Middle frontal gyrus (tissue), 1 donor: Measurements from ENCODE around the gene TAB2.
"Not testable (repeated sequence)": the region's sequence is repeated elsewhere in the genome, so short reads cannot be mapped to it uniquely, and the experiment has no call there.

Experiments used
- DNase-seq: peaks from one replicate; pipeline ENCODE4 v3.0.0-alpha.2; 2015; ENCODE audit warnings: low spot score; ENCODE audit errors: extremely low spot score

Gene TAB2

DNA sequence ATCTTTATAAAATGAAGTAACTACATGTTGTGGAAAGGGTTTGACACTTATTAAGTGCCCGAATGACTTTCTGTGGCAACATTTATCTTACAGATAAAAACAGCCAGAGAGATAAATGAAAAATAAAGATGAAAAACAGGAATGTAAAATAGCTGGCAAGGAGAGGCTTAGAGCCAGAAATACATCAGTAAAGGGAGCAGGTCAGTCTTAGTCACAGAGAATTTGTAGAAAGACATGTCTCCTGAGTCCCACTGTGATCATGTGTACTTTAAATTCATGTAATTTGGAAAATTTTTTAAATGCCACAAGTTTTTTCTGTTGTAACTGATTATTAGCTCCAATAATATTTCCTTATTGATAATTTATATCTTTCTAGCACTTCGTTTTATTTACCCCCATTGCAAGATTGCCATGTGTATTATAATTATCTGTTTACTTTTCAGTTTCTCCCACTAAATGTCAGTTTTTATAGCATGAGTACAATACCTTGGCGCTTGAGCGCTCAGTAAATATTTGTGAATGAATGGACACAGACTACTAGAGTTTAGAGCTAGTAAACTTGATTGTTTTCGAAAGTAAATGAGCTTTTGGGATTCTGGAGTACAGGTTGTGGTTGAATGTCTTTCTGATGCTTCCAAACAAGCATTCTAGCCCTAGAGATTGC is 15.2 kb downstream of the TAB2 start:
- no peak for DNase-seq

DNA sequence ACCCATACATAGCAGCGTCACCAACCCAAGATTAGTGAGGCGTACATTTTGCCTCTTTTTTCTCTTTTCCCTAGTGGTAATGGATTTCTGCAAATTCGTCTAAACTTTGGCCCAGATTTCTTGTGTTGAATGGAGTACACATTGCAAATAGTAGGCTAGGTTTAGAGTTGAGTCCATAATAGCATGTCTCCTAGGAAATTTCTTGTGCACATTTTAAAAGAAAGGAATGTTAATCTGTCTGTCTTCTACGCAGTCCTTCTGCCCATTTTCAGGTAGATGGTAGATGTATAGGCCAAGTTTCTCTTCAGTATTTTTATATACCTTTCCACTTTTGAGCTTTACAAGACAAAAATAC is 15.7 kb downstream of the TAB2 start:
- DNase-seq, result no peak

DNA sequence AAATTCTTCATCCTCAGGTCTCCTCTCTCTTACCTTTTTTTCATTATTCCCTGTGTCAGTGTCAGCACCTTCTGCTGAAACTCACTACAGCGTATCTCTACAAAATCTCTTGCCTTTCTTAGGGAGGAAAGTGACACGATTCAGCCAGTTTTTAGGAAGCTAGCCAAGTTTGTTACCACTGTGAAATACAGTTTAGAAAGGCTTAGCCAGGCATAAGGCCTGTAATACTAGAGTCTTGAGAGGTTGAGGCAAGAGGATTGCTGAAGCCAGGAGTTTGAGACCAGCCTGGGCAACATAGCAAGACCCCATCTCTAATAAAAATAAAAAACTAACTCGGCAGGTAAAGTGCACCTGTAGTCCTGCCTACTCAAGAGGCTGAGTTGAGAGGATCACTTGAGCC is 16.7 kb downstream of the TAB2 start:
- no peak for DNase-seq

DNA sequence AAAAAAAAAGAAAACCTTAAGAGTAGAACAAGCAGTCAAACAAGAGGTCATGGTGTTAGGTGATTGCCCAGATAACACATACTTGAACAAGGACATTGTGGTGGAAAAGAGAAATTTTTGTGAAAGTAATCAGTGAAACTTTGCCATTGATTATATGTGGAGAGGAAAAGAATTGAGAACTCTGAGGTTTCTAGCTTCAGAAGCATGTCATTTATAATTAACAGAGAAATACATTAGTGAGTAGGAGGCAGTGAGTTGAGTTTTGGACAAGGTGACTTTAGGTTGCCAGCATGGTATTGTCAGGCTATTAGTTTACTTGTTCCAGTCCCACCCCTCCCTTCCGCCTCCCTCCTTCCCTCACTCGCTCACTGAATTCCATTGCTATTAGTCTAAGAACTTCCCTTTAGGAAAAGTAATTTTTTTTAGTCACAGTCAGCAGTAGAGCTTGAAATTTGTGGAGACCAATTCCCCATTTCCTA is 17.2 kb downstream of the TAB2 start:
- DNase-seq, result no peak

DNA sequence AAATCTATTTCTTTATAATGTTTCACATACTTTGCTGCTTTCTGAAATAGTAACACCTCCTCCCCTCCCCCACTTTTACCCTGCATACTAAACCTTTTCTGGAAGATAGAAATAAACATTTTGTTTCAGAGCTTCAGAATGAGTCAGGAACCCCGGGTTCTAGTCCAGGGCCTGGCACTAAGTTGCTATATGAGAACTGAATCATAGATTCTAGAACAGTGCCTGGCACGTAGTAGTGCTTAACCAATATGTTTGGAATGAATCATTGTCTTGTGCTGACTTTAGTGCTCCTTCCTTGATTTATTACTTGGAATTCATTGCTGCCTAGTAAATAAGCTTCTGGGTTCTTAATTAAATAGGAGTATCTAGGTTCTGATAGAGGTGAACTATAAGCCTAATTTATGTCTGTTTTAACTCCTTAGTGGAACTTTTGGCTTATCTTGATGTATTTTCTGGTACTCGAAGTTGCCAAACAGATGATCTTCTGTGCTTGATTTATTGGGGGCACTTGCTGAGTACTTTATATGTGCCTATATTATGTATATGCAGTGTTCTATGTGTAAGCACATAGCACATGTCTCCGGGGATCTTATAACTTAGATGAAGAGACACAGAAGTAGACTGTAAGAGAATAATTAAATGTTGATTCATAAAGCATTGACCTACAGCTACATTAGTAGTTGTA is 18.6 kb downstream of the TAB2 start:
- no peak for DNase-seq

DNA sequence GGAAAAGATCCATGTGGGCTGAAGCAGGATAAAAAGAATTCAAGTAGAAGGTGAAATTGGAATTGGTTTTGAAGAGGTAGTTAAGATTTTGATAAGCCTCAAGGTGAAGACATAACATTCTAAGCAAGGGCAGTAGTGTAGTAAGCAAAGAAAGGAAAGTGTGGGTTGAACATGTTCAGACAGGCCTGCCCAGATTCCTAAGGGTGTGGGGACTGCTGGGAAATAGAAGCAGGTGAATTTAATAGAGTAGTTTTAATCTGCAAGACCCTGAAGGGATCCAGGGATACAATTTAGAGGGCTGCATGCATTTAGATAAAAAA is 19.1 kb downstream of the TAB2 start:
- DNase-seq, result no peak

DNA sequence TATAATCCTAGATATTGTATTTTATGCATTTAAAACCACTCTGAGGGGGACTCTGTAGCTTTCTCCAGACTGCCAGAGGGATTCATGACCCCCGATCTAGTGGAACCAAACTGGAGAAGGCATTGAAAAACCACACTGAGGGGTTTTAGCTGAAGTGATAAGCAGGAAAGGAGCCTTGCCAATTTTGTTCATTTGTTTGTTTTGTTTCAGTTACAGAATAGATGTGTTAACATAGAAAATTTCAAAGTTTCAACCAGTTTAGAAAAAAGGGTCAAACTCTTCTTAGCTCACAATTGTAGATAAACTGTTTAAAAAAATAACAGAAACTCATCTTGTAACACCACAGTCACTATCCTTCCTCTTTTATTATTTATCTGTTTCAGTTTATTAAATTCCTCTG is 19.8 kb downstream of the TAB2 start:
- no peak for DNase-seq

DNA sequence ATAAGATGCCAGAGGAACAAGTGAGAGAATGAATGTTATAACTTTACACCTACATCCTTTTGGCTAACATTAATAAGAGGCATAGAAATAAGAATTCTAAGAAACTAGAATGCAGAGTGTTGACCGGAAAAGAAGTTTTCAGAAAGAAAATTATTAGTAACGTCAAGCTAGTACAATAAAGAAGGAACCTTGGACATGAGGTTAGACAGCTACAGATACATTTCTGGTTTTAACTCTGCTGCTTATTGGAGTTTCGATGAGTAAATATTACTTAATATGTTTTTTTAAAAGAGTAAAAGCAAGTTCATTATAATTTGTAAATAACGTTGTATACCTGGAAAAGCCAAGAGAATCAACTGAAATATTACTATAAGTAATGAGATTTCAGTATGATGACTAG is 22.7 kb downstream of the TAB2 start:
- no peak for DNase-seq

DNA sequence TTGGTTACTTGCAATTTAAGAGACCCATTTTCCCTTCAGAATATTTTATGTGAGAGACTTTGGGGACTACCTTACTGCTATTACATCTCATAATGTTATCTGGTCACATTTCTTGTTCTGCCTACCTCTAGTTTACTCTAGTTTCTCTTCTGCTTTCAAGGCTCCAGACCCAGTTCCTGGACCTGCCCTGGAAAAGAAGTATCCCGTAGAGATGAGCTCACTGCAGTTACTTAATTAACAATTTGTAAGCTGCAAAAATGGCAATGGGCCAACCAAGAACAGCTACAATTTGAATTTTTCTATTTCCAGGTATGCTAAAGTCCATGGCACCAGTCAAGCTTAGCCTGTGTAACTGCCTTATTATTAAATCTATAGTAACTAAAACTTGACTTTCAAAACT is 25.0 kb downstream of the TAB2 start:
- no peak for DNase-seq

DNA sequence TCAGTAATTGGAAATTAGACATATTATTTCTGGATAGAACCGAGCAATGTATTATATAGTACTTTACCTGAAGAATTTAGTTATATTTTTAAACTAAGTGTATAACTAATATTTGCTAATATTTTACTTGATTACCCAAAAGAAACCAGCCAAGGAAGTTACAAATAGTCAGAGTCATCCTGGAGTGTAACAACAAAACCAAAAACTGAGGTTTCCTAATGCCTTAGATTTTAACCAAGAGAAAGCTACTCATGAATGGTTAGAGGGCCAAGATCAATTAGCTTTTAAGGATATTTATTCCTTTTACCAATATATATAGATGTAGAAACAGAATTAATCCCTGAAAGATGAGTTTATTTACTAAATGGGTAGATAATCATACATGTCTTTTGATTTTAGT is 26.0 kb downstream of the TAB2 start:
- no peak for DNase-seq

DNA sequence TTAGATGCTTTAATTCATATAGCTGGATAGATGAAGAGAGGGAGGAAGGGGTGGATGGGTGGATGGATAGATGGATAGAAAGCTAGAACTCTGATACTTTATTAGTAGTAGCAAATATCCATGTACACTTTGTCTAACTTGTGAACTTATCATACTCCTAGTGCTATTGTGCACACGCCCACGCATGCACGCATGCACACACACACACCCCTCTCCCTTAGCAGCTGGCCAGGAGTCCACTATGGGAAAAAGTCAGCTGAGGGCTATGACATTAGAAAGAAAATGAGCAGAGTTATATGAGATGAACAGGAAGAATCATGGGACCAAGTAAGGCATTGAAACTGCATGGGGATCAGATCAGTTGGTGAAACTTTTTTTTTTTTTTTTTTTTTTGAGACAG is 28.6 kb downstream of the TAB2 start:
- DNase-seq, result no peak

DNA sequence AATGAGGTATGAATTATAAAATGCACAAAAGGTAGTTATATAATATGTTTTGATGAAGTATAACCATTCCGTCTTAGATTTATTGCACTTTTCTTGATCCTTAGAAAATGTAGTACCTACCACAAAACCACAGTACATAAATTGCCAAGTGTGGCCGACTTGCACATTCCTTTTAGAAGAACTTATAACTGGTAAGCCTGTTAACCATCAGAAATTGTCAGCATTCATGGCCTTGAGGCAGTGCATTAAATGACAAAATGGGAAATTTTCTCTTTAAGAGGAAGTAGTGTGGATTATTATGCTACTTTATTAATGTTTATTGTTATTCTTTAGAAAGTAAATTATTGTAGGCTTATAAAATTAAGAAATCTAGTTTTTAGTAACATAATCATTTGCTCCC is 29.6 kb downstream of the TAB2 start:
- no peak for DNase-seq

DNA sequence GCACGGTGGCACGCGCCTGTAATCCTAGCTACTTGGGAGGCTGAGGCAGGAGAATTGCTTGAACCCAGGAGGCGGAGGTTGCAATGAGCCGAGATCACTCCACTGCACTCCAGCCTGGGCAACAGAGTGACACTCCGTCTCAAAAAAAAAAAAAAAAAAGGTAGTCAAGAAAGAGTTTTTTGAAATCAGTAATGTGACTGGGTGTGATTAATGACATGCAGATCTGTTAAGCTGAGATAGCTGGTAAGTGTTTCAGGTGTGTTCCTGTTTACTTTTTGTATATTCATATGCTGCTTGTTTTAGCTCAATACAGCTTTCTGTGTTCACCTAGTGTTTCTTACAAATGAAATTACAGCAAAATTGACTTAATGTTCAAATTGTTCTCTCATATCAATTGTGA is 31.8 kb downstream of the TAB2 start:
- not testable (repeated sequence) for DNase-seq

DNA sequence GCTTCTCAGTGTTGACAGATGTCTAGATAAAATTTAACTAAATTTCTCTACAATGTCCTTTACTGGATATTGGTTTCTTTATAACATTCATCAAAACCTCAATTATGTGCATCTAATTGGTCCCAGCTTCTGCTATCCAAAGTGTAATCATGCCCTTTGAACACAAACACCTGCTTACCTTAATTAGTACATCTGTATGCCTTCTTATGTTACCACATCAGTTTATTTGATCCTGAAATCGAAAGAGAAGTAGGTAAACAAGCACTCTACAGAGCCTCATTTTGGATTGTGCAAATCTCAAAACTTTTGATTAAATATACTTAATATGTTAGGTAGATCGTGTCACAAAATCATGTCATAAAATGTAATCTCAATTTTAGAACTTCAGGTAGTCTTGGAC is 36.5 kb downstream of the TAB2 start:
- no peak for DNase-seq

DNA sequence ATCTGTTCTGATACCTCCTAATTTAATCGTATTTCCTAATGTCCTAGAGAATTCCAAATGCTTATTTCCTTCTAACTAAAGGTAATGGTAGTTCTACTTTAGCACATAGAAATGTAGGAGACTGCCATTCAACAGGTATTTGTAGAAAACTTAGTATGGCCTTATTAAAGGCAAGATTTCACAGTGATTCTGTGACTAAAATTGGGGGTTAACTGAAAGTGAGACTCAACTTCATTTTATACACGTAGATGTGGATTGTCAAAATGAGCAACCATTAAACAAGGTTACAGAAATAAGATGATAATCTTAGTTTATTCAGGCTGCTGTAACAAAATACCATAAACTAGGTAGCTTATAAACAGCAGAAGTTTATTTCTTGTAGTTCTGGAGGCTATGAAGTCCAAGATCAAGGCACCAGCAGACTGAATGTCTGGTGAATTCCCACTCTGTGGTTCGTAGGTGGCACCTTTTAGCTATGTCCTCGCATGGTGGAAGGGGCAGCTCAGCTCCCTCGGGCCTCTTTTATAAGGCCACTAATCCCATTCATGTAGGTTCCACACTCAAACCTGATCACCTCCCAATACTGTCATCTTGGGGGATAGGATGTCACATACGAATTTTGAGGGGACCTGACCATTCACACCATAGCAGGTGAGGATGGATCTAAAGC is 38.7 kb downstream of the TAB2 start:
- no peak for DNase-seq

DNA sequence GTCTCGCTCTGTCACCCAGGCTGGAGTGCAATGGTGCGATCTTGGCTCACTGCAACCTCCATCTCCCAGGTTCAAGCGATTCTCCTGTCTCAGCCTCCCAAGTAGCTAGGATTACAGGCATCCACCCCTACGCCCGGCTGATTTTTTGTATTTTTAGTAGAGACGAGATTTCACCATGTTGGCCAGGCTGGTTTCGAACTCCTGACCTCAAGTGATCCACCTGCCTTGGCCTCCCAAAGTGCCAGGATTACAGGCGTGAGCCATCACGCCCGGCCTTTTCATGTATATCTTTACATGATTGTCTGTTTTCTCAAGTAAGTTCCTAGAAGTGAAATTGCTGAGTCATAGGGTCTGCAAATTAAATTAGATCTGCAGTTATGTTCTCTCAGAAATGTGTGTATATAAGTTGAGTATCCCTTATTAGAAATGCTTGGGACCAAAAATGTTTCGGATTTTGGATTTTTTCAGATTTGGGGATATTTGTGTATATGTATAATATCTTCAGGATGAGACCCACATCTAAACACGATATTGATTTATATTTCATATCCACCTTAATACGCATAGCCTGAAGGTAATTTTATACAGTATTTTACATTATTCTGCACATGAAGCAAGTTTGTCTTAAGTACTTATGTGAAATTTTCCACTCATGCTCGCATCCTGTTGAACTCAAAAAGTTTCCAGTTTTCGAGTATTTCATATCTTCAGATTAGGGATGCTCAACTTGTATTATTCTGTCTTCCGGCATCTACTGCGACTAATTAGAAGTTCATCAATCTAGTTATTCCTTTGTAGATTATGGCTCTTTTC is 40.4 kb downstream of the TAB2 start:
- no peak for DNase-seq

DNA sequence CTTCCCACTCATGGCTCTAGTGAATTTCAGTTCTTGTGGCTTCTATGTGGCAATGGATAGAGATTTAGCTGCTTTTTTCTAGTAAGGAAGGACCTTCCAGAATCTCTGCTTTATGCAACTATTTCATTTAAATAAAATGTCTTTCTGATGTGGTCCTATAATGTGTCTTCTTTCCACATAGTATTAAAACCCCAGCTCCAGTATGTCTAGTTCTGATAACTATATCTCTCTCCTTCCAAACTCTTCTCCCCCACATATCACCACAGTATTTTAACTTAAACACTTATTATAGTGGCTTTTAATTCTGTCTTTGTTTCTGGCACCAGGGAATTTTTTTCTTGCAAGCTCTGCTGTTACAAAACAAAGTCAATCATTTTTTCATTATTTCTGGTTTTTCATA is 41.9 kb downstream of the TAB2 start:
- DNase-seq, result no peak

DNA sequence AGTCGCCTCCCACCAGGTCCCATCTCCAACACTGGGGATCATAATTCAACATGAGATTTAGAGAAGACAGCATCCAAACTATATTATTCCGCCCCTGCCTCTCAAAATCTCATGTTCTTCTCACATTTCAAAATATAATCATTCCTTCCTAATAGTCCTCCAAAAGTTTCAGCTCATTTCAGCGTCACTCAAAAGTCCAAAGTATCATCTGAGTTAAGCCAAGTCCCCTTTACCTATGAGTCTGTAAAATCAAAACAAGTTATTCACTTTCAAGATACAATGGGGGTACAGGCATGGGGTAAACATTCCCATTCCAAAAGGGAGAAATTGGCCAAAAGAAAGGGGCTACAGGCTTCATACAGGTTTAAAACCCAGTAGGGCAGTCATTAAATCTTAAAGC is 43.0 kb downstream of the TAB2 start:
- DNase-seq, result no peak

DNA sequence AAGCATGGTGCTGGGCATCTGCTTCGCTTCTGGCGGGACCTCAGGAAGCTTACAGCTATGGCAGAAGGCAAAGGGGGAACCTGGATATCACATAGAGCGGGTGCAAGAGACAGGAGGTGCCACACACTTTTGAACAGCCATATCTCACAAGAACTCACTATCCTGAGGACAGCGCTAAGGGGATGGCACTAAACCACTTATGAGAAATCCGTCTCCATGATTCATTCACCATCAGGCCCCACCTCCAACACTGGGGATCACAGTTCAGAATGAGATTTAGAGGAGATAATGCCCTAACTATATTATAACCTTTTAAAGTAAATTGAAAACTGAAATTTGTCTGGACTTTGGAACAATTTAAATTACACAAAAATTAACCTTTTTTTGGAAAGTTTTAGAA is 44.8 kb downstream of the TAB2 start:
- no peak for DNase-seq

DNA sequence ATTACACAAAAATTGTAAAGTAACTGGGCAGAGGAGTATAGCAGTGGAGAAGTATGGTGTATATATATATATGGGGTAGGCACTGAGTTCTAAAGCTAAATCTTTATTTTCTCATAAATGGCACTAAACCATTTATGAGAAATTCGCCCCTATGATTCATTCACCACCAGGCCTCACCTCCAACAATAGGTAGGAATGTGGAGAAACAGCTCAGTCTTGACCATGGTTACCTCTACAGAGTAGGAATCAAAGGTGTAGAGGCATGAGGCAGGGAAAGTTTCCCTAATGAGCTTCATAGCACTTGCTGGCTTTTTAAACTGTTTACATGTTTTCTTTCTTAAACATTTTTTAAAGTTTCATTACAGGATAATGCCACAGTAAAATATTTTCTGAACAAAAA is 45.6 kb downstream of the TAB2 start:
- DNase-seq, result no peak

DNA sequence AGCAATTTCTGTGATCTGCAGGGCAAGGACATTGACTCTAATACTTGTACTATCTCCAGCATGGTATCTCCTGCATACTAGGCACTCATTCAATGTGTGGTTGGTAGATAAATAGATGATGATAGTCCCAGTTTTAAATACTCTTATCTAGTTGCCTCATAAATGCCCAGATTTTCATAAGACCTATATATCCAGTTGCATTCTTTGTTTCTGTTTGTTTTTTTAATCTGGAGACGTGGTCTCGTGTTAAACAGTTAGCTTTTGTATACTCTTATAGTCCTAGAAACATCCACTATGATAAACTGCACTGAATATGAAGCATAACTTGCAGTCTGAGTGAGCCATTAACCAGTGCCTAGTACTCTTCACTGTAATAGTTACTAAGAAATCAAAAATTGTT is 47.0 kb downstream of the TAB2 start:
- no peak for DNase-seq

DNA sequence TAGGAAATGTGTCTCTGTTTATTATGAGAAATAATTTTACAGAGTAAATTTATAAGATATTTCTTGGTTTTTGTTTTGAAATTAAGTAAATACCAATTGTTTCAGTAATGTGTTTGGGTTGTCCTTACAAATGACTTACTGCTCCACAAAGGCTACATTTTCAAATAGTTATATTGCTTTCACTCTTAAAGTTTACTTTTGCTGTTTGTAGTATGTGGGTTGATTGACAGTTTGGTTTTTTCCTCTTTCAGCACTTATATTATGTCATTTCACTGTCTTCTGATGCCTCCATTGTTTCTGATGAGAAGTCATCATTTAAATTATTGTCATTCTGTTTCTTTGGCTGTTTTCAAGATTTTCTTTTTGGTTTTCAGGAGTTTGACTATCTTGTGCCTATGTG is 47.7 kb downstream of the TAB2 start:
- no peak for DNase-seq
